IMR-90 (cell line): Measurements from ENCODE around the gene CBL. TPM values are rescaled to one million over a fixed set of nuclear protein-coding genes. Genes with fewer than 3 reads are reported as not detected.

Experiments used
- ATAC-seq: fragments of 200-7000 bp; cut with Tn5 transposase; 2 replicates; pipeline ENCODE4 v1.9.1; 2020; ENCODE audit warnings: low read depth, mild to moderate bottlenecking, moderate library complexity
- BruUV-seq: library from RNA; stranded (reverse); fragments of 400-500 nt; replicated peaks from 2 replicates; lab custom pipeline; 2021; lab: Mats Ljungman, UMichigan
- CTCF ChIA-PET: fragments of 300-600 bp; formaldehyde crosslinking; extraction: SDS; loops from one replicate; lab custom pipeline; 2021; ENCODE audit warnings: antibody characterized with exemption; lab: Yijun Ruan, JAX
- POLR2A ChIA-PET: fragments of 300-600 bp; sonication (Branson Sonifier 250); formaldehyde crosslinking; loops from one replicate; lab custom pipeline; 2022; ENCODE audit warnings: antibody characterized with exemption; ENCODE audit not compliant: unreplicated experiment; lab: Charles Lee
- DNase-seq: peaks from one replicate; pipeline ENCODE4 v3.0.0; 2013
- H2AFZ ChIP-seq: replicated peaks from 2 replicates; pipeline ENCODE3; 2013; ENCODE audit warnings: low read length, mild to moderate bottlenecking; ENCODE audit not compliant: poor library complexity
- H2AK5ac ChIP-seq: 2 replicates; pipeline ENCODE4 v1.6.1; 2013; ENCODE audit warnings: low read depth, low read length, inconsistent platforms
- H2AK9ac ChIP-seq: replicated peaks from 2 replicates; pipeline ENCODE3; 2013; ENCODE audit warnings: mild to moderate bottlenecking, low read depth, low read length, moderate library complexity; ENCODE audit not compliant: poor library complexity
- H2BK120ac ChIP-seq: 2 replicates; pipeline ENCODE4 v1.6.1; 2013; ENCODE audit warnings: low read depth, low read length, inconsistent platforms
- H2BK15ac ChIP-seq: 3 replicates; pipeline ENCODE4 v1.6.1; 2013; ENCODE audit warnings: low read depth, low read length, inconsistent platforms
- H2BK20ac ChIP-seq: 2 replicates; pipeline ENCODE4 v1.6.1; 2013; ENCODE audit warnings: low read depth, mild to moderate bottlenecking, inconsistent platforms, low read length, moderate library complexity
- H2BK5ac ChIP-seq: 2 replicates; pipeline ENCODE4 v1.6.1; 2013; ENCODE audit warnings: mild to moderate bottlenecking, low read depth, low read length, inconsistent platforms; ENCODE audit not compliant: poor library complexity, severe bottlenecking
- H3K14ac ChIP-seq: replicated peaks from 2 replicates; pipeline ENCODE4 v1.6.1; 2013; ENCODE audit warnings: low read depth, low read length, inconsistent platforms
- H3K18ac ChIP-seq: 2 replicates; pipeline ENCODE4 v1.6.1; 2013; ENCODE audit warnings: low read depth, low read length, control low read depth
- H3K23ac ChIP-seq: 2 replicates; pipeline ENCODE4 v1.6.1; 2013; ENCODE audit warnings: low read depth, low read length, inconsistent platforms
- H3K27ac ChIP-seq: 2 replicates; pipeline ENCODE4 v1.5.1; 2013; ENCODE audit warnings: mild to moderate bottlenecking, control low read depth, low read length; ENCODE audit not compliant: insufficient read depth
- H3K27me3 ChIP-seq: 2 replicates; pipeline ENCODE4 v1.6.1; 2013; ENCODE audit warnings: low read length; ENCODE audit not compliant: control insufficient read depth, insufficient read depth
- H3K36me3 ChIP-seq: 2 replicates; pipeline ENCODE4 v1.6.1; 2013; ENCODE audit warnings: low read length, mixed read lengths; ENCODE audit not compliant: control insufficient read depth, insufficient read depth
- H3K4ac ChIP-seq: 2 replicates; pipeline ENCODE4 v1.6.1; 2013; ENCODE audit warnings: low read depth, low read length, inconsistent platforms
- H3K4me1 ChIP-seq: 2 replicates; pipeline ENCODE4 v1.6.1; 2013; ENCODE audit warnings: low read length, mixed read lengths; ENCODE audit not compliant: control insufficient read depth, insufficient read depth
- H3K4me2 ChIP-seq: 2 replicates; pipeline ENCODE4 v1.6.1; 2013; ENCODE audit warnings: low read depth, mild to moderate bottlenecking, control low read depth, low read length, moderate library complexity
- H3K4me3 ChIP-seq: 2 replicates; pipeline ENCODE4 v1.5.1; 2013; ENCODE audit warnings: low read depth, mild to moderate bottlenecking, control low read depth, low read length, moderate library complexity; ENCODE audit not compliant: insufficient read depth
- H3K56ac ChIP-seq: 2 replicates; pipeline ENCODE4 v1.6.1; 2013; ENCODE audit warnings: low read length, inconsistent platforms; ENCODE audit not compliant: insufficient read depth; ENCODE audit errors: extremely low read depth
- H3K79me1 ChIP-seq, 2 experiments: 2 replicates each; pipeline ENCODE4 v1.6.1; 2013; ENCODE audit warnings: low read length in 2 of 2, inconsistent platforms in 1 of 2, low read depth in 1 of 2
- H3K9ac ChIP-seq: 2 replicates; pipeline ENCODE4 v1.6.1; 2013; ENCODE audit warnings: low read depth, low read length, control low read depth
- H3K9me1 ChIP-seq: 2 replicates; pipeline ENCODE4 v1.6.1; 2013; ENCODE audit warnings: low read length, inconsistent platforms; ENCODE audit not compliant: insufficient read depth
- H3K9me3 ChIP-seq: 2 replicates; pipeline ENCODE4 v1.6.1; 2013; ENCODE audit warnings: low read length; ENCODE audit not compliant: control insufficient read depth, insufficient read depth
- H4K20me1 ChIP-seq: 2 replicates; pipeline ENCODE4 v1.6.1; 2013; ENCODE audit warnings: low read length, inconsistent platforms; ENCODE audit not compliant: insufficient read depth
- H4K5ac ChIP-seq: 2 replicates; pipeline ENCODE4 v1.6.1; 2013; ENCODE audit warnings: mild to moderate bottlenecking, low read depth, low read length, control low read depth
- H4K8ac ChIP-seq, 2 experiments: 2 replicates each; pipeline ENCODE4 v1.6.1; 2013; ENCODE audit warnings: low read depth in 2 of 2, low read length in 2 of 2, control low read depth in 1 of 2, inconsistent platforms in 1 of 2
- H4K91ac ChIP-seq: 2 replicates; pipeline ENCODE4 v1.6.1; 2013; ENCODE audit warnings: low read depth, low read length, inconsistent platforms; ENCODE audit not compliant: insufficient read depth
- SMC3 ChIP-seq: fragments of 150-350 bp; IDR thresholded peaks from 2 replicates; pipeline ENCODE4 v1.6.1; 2016; ENCODE audit warnings: low read depth, mild to moderate bottlenecking, antibody characterized with exemption, low read length, moderate library complexity
- WGBS, 2 experiments: methylation state at CpG; one replicate each; pipeline versions ENCODE4 v1.1.5 to v1.1.7; 2013; ENCODE audit warnings: missing lambda C conversion rate in 2 of 2; ENCODE audit not compliant: insufficient read length in 1 of 2; ENCODE audit errors: extremely low coverage in 2 of 2; 5-methylcytosine and 5-hydroxymethylcytosine counted together
- dilution Hi-C: fragments of 300-500 bp; cut with HindIII; formaldehyde crosslinking; loops from one replicate; pipeline ENCODE4 v1.14.3; 2018; ENCODE audit warnings: low sequenced_read_pairs; ENCODE audit not compliant: unreplicated experiment
- in situ Hi-C: fragments of 300-500 bp; cut with MboI; formaldehyde crosslinking; loops from 3 replicates; pipeline ENCODE4 v1.14.3; 2019; ENCODE audit warnings: low sequenced_read_pairs, inconsistent platforms, mixed read lengths
- intact Hi-C: fragments of 100-400 bp; cut with micrococcal nuclease; formaldehyde crosslinking; loops from 2 replicates; pipeline ENCODE4 v1.10.0; 2022
- polyA plus RNA-seq, 3 experiments: library from polyadenylated mRNA; depleted of rRNA; stranded (reverse); fragments of >200 nt; gene quantifications; 2 replicates each; pipeline ENCODE4 v1.2.3, GENCODE V29; 2012; ENCODE audit warnings: low replicate concordance in 1 of 3
- total RNA-seq: library from RNA; depleted of rRNA; stranded (reverse); fragments of >200 nt; gene quantifications from 2 replicates; pipeline ENCODE4 v1.2.3, GENCODE V29; 2012

The CBL gene
- total and polyA plus RNA-seq, 2 of the 4 experiments (the other 2 are of a cell fraction): 6.1 to 11.8 TPM

- in situ Hi-C loops (no loop called here), dilution Hi-C loops (no loop called here), intact Hi-C loops (no loop called here)
- H2BK15ac ChIP-seq: no peak overlapping the region
- CTCF ChIA-PET: no interaction called here
- no peaks in the 10 kb centered on the region for H4K20me1 ChIP-seq
- H3K4me1 ChIP-seq: no peaks in the 10 kb centered on the region
- BruUV-seq: no TSS peak
- no peak overlapping the region for H3K27ac ChIP-seq
- no peak overlapping the region for H4K5ac ChIP-seq
- H2BK120ac ChIP-seq: no peak overlapping the region
- 33% methylated on average over 1 of the region's 11 CpGs; no CpG with 5 or more reads in 1 of the 2 experiments for WGBS, 2 experiments
- no peak overlapping the region for H3K18ac ChIP-seq
- H4K91ac ChIP-seq: no peak overlapping the region
- no peak overlapping the region for H3K9ac ChIP-seq
- no peak overlapping the region for H2BK20ac ChIP-seq
- POLR2A ChIA-PET: no interaction called here
- no peak overlapping the region for H3K4me3 ChIP-seq
- DNase-seq: no peak
- no peak overlapping the region for H2AK9ac ChIP-seq
- no peak for TF ChIP-seq SMC3
- H3K4me2 ChIP-seq: no peak overlapping the region
- H3K56ac ChIP-seq: no peak overlapping the region
- H3K27me3 ChIP-seq: peaks cover 28% of the 10 kb centered on the region
- no peak overlapping the region for H3K14ac ChIP-seq
- H3K9me1 ChIP-seq: no peaks in the 10 kb centered on the region
- no peak overlapping the region for H3K4ac ChIP-seq
- no peak overlapping the region for H2BK5ac ChIP-seq
- H3K23ac ChIP-seq: no peak overlapping the region
- no peaks in the 10 kb centered on the region for H3K9me3 ChIP-seq
- no peak overlapping the region for H4K8ac ChIP-seq
- H2AFZ ChIP-seq: no peak overlapping the region
- ATAC-seq: no peak
- no peak overlapping the region for H2AK5ac ChIP-seq
- peaks cover 2% of the 10 kb centered on the region; the same call in 1 of the 2 replicates for H3K36me3 ChIP-seq
- no peaks in the 10 kb centered on the region for H3K79me1 ChIP-seq
Observed at GRCh38 chr11:119188067-119188466, 18.1 kb upstream of the CBL start.
